ENCODE results near the gene EVI2A. TPM values are rescaled to one million over a fixed set of nuclear protein-coding genes. Genes with fewer than 3 reads are reported as not detected.
"Not testable (repeated sequence)": the region's sequence is repeated elsewhere in the genome, so short reads cannot be mapped to it uniquely, and the experiment has no call there.

Gene EVI2A
- total RNA-seq, 3 donors from 2014 or later = 18.4 to 25.1 (median 19.4) TPM

- H3K36me3 Mint-ChIP-seq (ENCODE audit: insufficient read depth) = peaks cover 2% of the 10 kb centered on the region
- peaks cover 19% of the 10 kb centered on the region for H3K4me1 Mint-ChIP-seq (ENCODE audit: low read depth)
- H3K4me3 Mint-ChIP-seq = no peak within 1 kb of the TSS
- DNase-seq (no peak), ATAC-seq (no peak)
- H3K27me3 Mint-ChIP-seq (ENCODE audit: low read depth) = no peaks in the 10 kb centered on the region
- H3K9me3 Mint-ChIP-seq = no peaks in the 10 kb centered on the region
These were observed 24.3 kb downstream of the EVI2A start, which contains the start of gene OMG for GRCh38 chr17:31297090-31297489. Gene OMG (minus strand): TSS chr17:31297239. CDS start chr17:31296331, 908 bp downstream.

GRCh38 chr17:31296142-31296541, 25.3 kb downstream of the EVI2A start:
- no peaks in the 10 kb centered on the region for H3K9me3 Mint-ChIP-seq
- H3K4me1 Mint-ChIP-seq (ENCODE audit: low read depth) = peaks cover 12% of the 10 kb centered on the region
- no peak overlapping the region for H3K4me3 Mint-ChIP-seq
- H3K36me3 Mint-ChIP-seq (ENCODE audit: insufficient read depth) = peaks cover 2% of the 10 kb centered on the region
- no peak for ATAC-seq
- no peaks in the 10 kb centered on the region for H3K27me3 Mint-ChIP-seq (ENCODE audit: low read depth)
- DNase-seq = no peak

DNA sequence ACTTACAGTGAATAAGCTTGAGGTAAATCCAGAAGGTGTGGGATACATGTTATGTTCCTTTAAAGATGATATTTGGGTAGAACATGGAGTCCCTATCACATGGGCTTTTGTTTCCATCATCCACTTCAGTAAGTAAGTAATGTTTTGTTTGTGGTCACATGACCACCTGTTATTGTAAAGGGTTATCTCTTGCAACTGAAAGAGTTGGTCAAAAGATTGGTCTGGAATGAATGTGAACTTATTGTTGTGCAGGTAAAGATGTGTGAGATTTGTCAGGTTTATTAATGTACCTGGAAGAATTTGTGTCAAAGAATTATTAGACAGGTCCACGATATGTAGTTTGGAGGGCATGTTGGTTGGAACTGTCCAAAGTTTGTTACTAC, 25.9 kb downstream of the EVI2A start:
- ATAC-seq (no peak), DNase-seq (no peak)
- Mint-ChIP-seq H3K27me3 (ENCODE audit: low read depth) (no peaks in the 10 kb centered on the region), H3K36me3 (ENCODE audit: insufficient read depth) (peaks cover 2% of the 10 kb centered on the region), H3K4me1 (ENCODE audit: low read depth) (peaks cover 10% of the 10 kb centered on the region), H3K4me3 (no peak overlapping the region), H3K9me3 (no peaks in the 10 kb centered on the region)

GRCh38 chr17:31294820-31295488, 26.5 kb downstream of the EVI2A start:
- Mint-ChIP-seq H3K9me3 (no peaks in the 10 kb centered on the region), H3K27me3 (ENCODE audit: low read depth) (no peaks in the 10 kb centered on the region), H3K4me3 (no peak overlapping the region), H3K4me1 (ENCODE audit: low read depth) (peaks cover 13% of the 10 kb centered on the region), H3K36me3 (ENCODE audit: insufficient read depth) (peaks cover 2% of the 10 kb centered on the region)
- no peak for ATAC-seq
- no peak for DNase-seq

GRCh38 chr17:31294231-31294630, 27.2 kb downstream of the EVI2A start:
- ATAC-seq (no peak), DNase-seq (no peak)
- no peaks in the 10 kb centered on the region for H3K9me3 Mint-ChIP-seq
- H3K27me3 Mint-ChIP-seq (ENCODE audit: low read depth) = no peaks in the 10 kb centered on the region
- H3K4me1 Mint-ChIP-seq (ENCODE audit: low read depth) = peaks cover 13% of the 10 kb centered on the region
- peaks cover 2% of the 10 kb centered on the region for H3K36me3 Mint-ChIP-seq (ENCODE audit: insufficient read depth)
- no peak overlapping the region for H3K4me3 Mint-ChIP-seq

GRCh38 chr17:31293581-31293980, 27.8 kb downstream of the EVI2A start:
- Mint-ChIP-seq H3K4me3 (no peak overlapping the region), H3K4me1 (ENCODE audit: low read depth) (peaks cover 17% of the 10 kb centered on the region), H3K36me3 (ENCODE audit: insufficient read depth) (peaks cover 2% of the 10 kb centered on the region), H3K9me3 (no peaks in the 10 kb centered on the region), H3K27me3 (ENCODE audit: low read depth) (no peaks in the 10 kb centered on the region)
- no peak for DNase-seq
- no peak for ATAC-seq

DNA sequence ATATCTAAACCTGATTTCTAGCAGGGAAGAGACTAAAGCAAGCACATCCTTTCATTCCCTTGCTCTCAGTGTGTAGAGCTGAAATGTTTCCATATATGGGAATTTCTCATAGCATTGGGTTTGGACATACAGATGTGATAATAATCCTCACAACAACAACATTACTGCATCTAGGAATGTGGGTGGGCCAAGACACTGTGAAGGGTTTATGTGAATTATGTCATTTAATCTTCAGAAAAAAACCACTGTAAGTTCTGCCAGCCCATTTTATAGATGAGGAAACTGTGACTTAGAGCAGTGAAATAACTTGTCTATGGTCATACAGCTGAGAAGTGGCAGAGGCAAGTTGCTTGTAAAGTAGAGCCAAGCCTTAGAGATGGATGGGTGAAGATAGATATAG, 29.6 kb downstream of the EVI2A start:
- Mint-ChIP-seq H3K36me3 (ENCODE audit: insufficient read depth) (peaks cover 2% of the 10 kb centered on the region), H3K9me3 (no peaks in the 10 kb centered on the region), H3K27me3 (ENCODE audit: low read depth) (no peaks in the 10 kb centered on the region), H3K4me3 (no peak overlapping the region), H3K4me1 (ENCODE audit: low read depth) (peaks cover 24% of the 10 kb centered on the region)
- ATAC-seq (no peak), DNase-seq (no peak)

- H3K4me3 Mint-ChIP-seq = no peak overlapping the region
- H3K27me3 Mint-ChIP-seq (ENCODE audit: low read depth) = no peaks in the 10 kb centered on the region
These were observed 31.6 kb downstream of the EVI2A start for GRCh38 chr17:31289790-31290189.

GRCh38 chr17:31287932-31288331, 33.5 kb downstream of the EVI2A start:
- H3K9me3 Mint-ChIP-seq; H3K4me3 Mint-ChIP-seq; H3K36me3 Mint-ChIP-seq (ENCODE audit: insufficient read depth); ATAC-seq; DNase-seq; H3K27me3 Mint-ChIP-seq (ENCODE audit: low read depth): not testable (repeated sequence)
- H3K4me1 Mint-ChIP-seq (ENCODE audit: low read depth) = peaks cover 20% of the 10 kb centered on the region

More at GRCh38 chr17:31289790-31290189, 31.6 kb downstream of the EVI2A start:
- Mint-ChIP-seq H3K36me3 (ENCODE audit: insufficient read depth) (no peaks in the 10 kb centered on the region), H3K9me3 (no peaks in the 10 kb centered on the region), H3K4me1 (ENCODE audit: low read depth) (peaks cover 20% of the 10 kb centered on the region)
- ATAC-seq = no peak
- DNase-seq = no peak

- no peaks in the 10 kb centered on the region for H3K9me3 Mint-ChIP-seq
- peaks cover 20% of the 10 kb centered on the region for H3K4me1 Mint-ChIP-seq (ENCODE audit: low read depth)
- no peaks in the 10 kb centered on the region for H3K27me3 Mint-ChIP-seq (ENCODE audit: low read depth)
- DNase-seq = no peak
- no peak for ATAC-seq
- H3K36me3 Mint-ChIP-seq (ENCODE audit: insufficient read depth) = no peaks in the 10 kb centered on the region
- no peak overlapping the region for H3K4me3 Mint-ChIP-seq
These were observed 34.8 kb downstream of the EVI2A start for GRCh38 chr17:31286587-31286986.

DNA sequence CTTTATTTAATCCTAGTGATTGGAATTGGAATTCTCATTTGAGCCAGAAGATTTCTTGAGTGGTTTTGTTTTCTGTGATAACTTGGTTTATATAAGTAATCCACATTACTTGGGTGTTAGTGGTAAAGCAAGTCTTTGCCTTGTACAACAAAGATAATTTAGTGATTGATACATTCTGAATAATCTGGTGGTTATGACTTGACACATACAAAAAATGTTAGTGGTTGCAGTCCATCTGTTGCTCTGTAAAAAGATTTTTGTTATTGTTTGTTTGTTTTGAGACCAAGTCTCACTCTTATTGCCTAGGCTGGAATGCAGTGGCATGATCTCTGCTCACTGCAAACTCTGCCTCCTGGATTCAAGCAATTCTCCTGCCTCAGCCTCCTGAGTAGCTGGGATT, 37.6 kb downstream of the EVI2A start:
- Mint-ChIP-seq H3K4me3 (no peak overlapping the region), H3K9me3 (no peaks in the 10 kb centered on the region), H3K4me1 (ENCODE audit: low read depth) (peaks cover 8% of the 10 kb centered on the region), H3K36me3 (ENCODE audit: insufficient read depth) (peaks cover 2% of the 10 kb centered on the region), H3K27me3 (ENCODE audit: low read depth) (no peaks in the 10 kb centered on the region)
- no peak for ATAC-seq
- DNase-seq = no peak

- peaks cover 8% of the 10 kb centered on the region for H3K36me3 Mint-ChIP-seq (ENCODE audit: insufficient read depth)
- H3K9me3 Mint-ChIP-seq = no peaks in the 10 kb centered on the region
- H3K4me3 Mint-ChIP-seq = no peak overlapping the region
- no peaks in the 10 kb centered on the region for H3K4me1 Mint-ChIP-seq (ENCODE audit: low read depth)
- DNase-seq (no peak), ATAC-seq (no peak)
- H3K27me3 Mint-ChIP-seq (ENCODE audit: low read depth) = no peaks in the 10 kb centered on the region
These were observed 40.4 kb downstream of the EVI2A start for GRCh38 chr17:31281061-31281460.

GRCh38 chr17:31279401-31279800, 42.0 kb downstream of the EVI2A start:
- no peaks in the 10 kb centered on the region for H3K9me3 Mint-ChIP-seq
- peaks cover 10% of the 10 kb centered on the region for H3K36me3 Mint-ChIP-seq (ENCODE audit: insufficient read depth)
- H3K4me1 Mint-ChIP-seq (ENCODE audit: low read depth) = no peaks in the 10 kb centered on the region
- no peak for DNase-seq
- no peak for ATAC-seq
- no peak overlapping the region for H3K4me3 Mint-ChIP-seq
- H3K27me3 Mint-ChIP-seq (ENCODE audit: low read depth) = no peaks in the 10 kb centered on the region

DNA sequence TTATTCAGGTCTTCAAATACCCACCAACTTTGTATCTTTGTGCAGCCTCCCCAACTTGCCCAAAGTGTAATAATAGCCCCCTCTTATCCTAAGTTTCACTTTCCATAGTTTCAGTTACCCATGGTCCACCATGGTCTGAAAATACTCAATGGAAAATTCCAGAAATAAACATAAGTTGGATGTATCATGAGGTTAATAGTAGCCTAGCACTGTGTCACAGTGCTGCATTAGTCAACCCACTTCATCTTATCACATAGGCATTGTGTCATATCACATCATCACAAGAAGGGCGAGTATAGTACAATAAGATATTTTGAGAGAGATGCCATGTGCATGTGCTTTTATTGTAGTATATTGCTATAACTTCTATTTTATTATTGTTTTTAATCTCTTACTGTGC, 46.3 kb downstream of the EVI2A start:
- Mint-ChIP-seq H3K36me3 (ENCODE audit: insufficient read depth) (peaks cover 16% of the 10 kb centered on the region), H3K4me1 (ENCODE audit: low read depth) (no peaks in the 10 kb centered on the region), H3K9me3 (no peaks in the 10 kb centered on the region), H3K27me3 (ENCODE audit: low read depth) (no peaks in the 10 kb centered on the region), H3K4me3 (no peak overlapping the region)
- ATAC-seq (no peak), DNase-seq (no peak)

GRCh38 chr17:31274252-31274651, 47.2 kb downstream of the EVI2A start:
- DNase-seq = no peak
- H3K4me1 Mint-ChIP-seq (ENCODE audit: low read depth) = no peaks in the 10 kb centered on the region
- no peaks in the 10 kb centered on the region for H3K27me3 Mint-ChIP-seq (ENCODE audit: low read depth)
- H3K9me3 Mint-ChIP-seq = no peaks in the 10 kb centered on the region
- H3K36me3 Mint-ChIP-seq (ENCODE audit: insufficient read depth) = peaks cover 20% of the 10 kb centered on the region
- H3K4me3 Mint-ChIP-seq = no peak overlapping the region
- no peak for ATAC-seq

All from activated T-cell treated with anti-CD3 and anti-CD28 coated beads, Interleukin-2, amount 50 U/mL, for 4 hours (primary cell).